Epithelial cell of proximal tubule (primary cell): ENCODE data around the gene GPX5. TPM values are rescaled to one million over a fixed set of nuclear protein-coding genes. Genes with fewer than 3 reads are reported as not detected.
A peak's percentile ranks its signal among the peaks of the same experiment; 100 is the strongest.

Experiments
- DNase-seq: peaks from one replicate; pipeline ENCODE4 v3.0.0-alpha.2; 2011; ENCODE audit warnings: low read depth
- H3K4me3 ChIP-seq: 2 replicates; pipeline ENCODE4 v1.5.1; 2011; ENCODE audit warnings: low read depth, mild to moderate bottlenecking, low read length
- total RNA-seq: library from RNA; depleted of rRNA; stranded (reverse); fragments of >200 nt; gene quantifications from 2 replicates; pipeline ENCODE4 v1.2.3, GENCODE V29; 2015
- TF ChIP-seq, protein P1 (sequence below): conservative IDR thresholded peaks from 2 replicates; pipeline ENCODE4 v1.5.1; 2012; ENCODE audit warnings: low read depth, mild to moderate bottlenecking, low read length

Gene GPX5
- total RNA-seq, 1 donor from 2014 or later, result not detected

DNA sequence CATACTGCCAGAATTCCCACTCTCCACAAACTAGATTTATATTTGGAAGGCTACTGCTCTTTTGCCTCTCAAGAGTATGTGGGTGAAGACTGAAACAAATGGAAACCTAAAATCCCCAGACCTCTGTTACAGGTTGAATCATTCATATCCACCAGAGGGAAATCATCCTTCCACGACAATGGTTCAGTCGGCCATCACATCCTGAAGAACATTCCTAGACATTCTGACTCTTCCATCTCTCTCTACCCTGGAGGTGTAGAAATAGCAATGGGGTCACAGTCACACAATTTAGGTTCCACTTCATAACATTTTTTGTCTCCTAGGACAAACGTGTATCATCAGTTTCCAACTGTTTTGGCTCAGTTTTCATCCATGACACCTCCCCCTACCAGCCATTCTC, 8.6 kb downstream of the GPX5 start:
- DNase-seq, result no peak
- H3K4me3 ChIP-seq, result no peak overlapping the region
- TF ChIP-seq, protein P1, sequence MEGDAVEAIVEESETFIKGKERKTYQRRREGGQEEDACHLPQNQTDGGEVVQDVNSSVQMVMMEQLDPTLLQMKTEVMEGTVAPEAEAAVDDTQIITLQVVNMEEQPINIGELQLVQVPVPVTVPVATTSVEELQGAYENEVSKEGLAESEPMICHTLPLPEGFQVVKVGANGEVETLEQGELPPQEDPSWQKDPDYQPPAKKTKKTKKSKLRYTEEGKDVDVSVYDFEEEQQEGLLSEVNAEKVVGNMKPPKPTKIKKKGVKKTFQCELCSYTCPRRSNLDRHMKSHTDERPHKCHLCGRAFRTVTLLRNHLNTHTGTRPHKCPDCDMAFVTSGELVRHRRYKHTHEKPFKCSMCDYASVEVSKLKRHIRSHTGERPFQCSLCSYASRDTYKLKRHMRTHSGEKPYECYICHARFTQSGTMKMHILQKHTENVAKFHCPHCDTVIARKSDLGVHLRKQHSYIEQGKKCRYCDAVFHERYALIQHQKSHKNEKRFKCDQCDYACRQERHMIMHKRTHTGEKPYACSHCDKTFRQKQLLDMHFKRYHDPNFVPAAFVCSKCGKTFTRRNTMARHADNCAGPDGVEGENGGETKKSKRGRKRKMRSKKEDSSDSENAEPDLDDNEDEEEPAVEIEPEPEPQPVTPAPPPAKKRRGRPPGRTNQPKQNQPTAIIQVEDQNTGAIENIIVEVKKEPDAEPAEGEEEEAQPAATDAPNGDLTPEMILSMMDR, result no peak

GRCh38 chr6:28534875-28535274, 9.2 kb downstream of the GPX5 start:
- no peak for DNase-seq
- H3K4me3 ChIP-seq, result no peak overlapping the region
- TF ChIP-seq, protein P1, result no peak

DNA sequence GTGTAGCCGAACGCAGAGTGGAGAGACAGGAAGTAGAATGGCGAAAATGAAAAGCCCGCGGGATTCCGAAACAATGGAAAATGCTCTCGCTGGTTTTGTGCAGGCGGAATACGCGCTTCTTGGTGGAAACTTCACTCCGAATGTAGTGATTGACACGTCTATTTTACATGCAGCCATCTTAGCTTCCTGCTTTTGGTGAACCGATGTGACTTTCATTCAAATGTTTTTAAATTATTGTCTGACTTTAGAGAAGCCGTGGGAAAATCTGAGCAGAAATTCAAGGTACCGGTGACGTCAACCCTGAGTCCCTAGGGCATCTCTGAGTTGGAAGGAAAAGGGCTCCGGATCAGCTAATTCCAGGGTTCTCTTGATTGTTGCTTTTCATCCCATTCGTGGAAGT, 11.4 kb downstream of the GPX5 start:
- H3K4me3 ChIP-seq, result no peak overlapping the region
- no peak for DNase-seq
- TF ChIP-seq, protein P1, result no peak

GRCh38 chr6:28537509-28538140, 11.9 kb downstream of the GPX5 start:
- DNase-seq, result no peak
- H3K4me3 ChIP-seq, result no peak overlapping the region
- TF ChIP-seq, protein P1, result no peak

- no peak for DNase-seq
- peak overlapping the region; percentile 56 for H3K4me3 ChIP-seq
- TF ChIP-seq, protein P1, result no peak
Measured at GRCh38 chr6:28541996-28542395, 16.3 kb downstream of the GPX5 start.

DNA sequence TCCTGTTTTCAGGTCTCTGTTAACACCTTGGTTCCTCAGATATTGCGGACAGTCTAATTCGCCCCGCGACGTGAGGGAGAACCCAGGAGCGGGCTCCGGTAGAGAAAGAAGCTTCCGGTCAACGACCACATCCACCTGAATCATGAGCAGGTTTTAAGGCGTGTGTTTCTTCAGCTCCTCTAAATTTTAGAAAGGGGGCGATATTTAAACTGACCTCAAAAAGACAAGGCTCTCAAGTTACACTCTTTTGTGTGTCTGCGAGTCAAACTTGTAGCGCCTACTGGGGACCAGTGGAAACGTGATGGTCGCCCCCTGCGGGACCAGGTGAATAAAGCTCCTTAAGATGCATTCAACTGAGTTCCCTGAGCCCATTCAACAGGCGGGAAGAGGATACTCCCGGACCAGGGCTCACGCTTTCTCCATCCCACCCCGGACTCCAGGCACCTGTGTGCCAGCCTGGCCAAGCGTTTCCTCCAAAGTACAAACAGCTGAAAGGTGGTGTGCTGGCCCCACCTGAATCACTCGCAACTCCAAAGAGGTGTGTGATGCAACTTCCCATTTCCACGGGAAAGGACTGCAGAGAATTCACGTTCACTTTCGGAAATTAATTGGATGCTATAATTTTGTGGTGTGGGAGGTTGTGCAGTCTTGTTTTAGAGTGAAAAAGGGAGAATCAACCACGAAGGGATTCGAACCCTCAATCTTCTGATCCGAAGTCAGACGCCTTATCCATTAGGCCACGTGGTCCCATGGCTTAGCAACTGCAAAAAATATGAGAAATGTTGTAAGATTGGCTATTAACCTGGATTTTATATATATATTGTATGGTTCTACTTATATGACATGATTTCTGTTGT, 17.0 kb downstream of the GPX5 start:
- TF ChIP-seq, protein P1, result peak; percentile 66
- no peak for DNase-seq
- peak overlapping the region; percentile 56 for H3K4me3 ChIP-seq
